ENCODE results near the gene ELOVL2.

The ELOVL2 gene

GRCh38 chr6:10968776-10969175 lies 75.3 kb downstream of the ELOVL2 start:
- Mint-ChIP-seq H3K27ac (no peak overlapping the region), H3K4me3 (no peak overlapping the region)

GRCh38 chr6:10964684-10965083 lies 79.4 kb downstream of the ELOVL2 start:
- H3K27ac Mint-ChIP-seq, result no peak overlapping the region
- H3K36me3 Mint-ChIP-seq (ENCODE audit: low read depth), result peaks cover 39% of the 10 kb centered on the region
- no peak for TF ChIP-seq CTCF (IDR thresholded peaks at IDR 0.05; ENCODE audit: unreplicated experiment in 3 of 3)

More at GRCh38 chr6:10968776-10969175, 75.3 kb downstream of the ELOVL2 start:
- Mint-ChIP-seq H3K36me3 (ENCODE audit: low read depth) (peaks cover 42% of the 10 kb centered on the region), H3K4me1 (no peaks in the 10 kb centered on the region), H3K27me3 (ENCODE audit: low read depth) (no peaks in the 10 kb centered on the region), H3K9me3 (peaks cover 28% of the 10 kb centered on the region)
- no peak for TF ChIP-seq CTCF (IDR thresholded peaks at IDR 0.05; ENCODE audit: unreplicated experiment in 3 of 3)

GRCh38 chr6:10963113-10963512 lies 81.0 kb downstream of the ELOVL2 start:
- Mint-ChIP-seq H3K9me3 (peaks cover 25% of the 10 kb centered on the region), H3K36me3 (ENCODE audit: low read depth) (peaks cover 30% of the 10 kb centered on the region), H3K27ac (no peak overlapping the region), H3K4me1 (peaks cover 5% of the 10 kb centered on the region), H3K4me3 (no peak overlapping the region), H3K27me3 (ENCODE audit: low read depth) (no peaks in the 10 kb centered on the region)
- no peak for TF ChIP-seq CTCF (IDR thresholded peaks at IDR 0.05; ENCODE audit: unreplicated experiment in 3 of 3)

More at GRCh38 chr6:10964684-10965083, 79.4 kb downstream of the ELOVL2 start:
- no peaks in the 10 kb centered on the region for H3K27me3 Mint-ChIP-seq (ENCODE audit: low read depth)
- no peak overlapping the region for H3K4me3 Mint-ChIP-seq
- H3K9me3 Mint-ChIP-seq, result peaks cover 28% of the 10 kb centered on the region
- peaks cover 5% of the 10 kb centered on the region for H3K4me1 Mint-ChIP-seq

- Mint-ChIP-seq H3K27ac (no peak overlapping the region), H3K4me1 (peaks cover 5% of the 10 kb centered on the region), H3K27me3 (ENCODE audit: low read depth) (no peaks in the 10 kb centered on the region), H3K9me3 (peaks cover 21% of the 10 kb centered on the region), H3K36me3 (ENCODE audit: low read depth) (peaks cover 26% of the 10 kb centered on the region), H3K4me3 (no peak overlapping the region)
- no peak for TF ChIP-seq CTCF (IDR thresholded peaks at IDR 0.05; ENCODE audit: unreplicated experiment in 3 of 3)
These were observed 81.4 kb downstream of the ELOVL2 start for GRCh38 chr6:10962673-10963072.

GRCh38 chr6:10961837-10962236 lies 82.3 kb downstream of the ELOVL2 start:
- Mint-ChIP-seq H3K27me3 (ENCODE audit: low read depth) (no peaks in the 10 kb centered on the region), H3K4me3 (no peak overlapping the region), H3K4me1 (peaks cover 5% of the 10 kb centered on the region), H3K27ac (no peak overlapping the region), H3K36me3 (ENCODE audit: low read depth) (peaks cover 25% of the 10 kb centered on the region), H3K9me3 (peaks cover 18% of the 10 kb centered on the region)
- no peak for TF ChIP-seq CTCF (IDR thresholded peaks at IDR 0.05; ENCODE audit: unreplicated experiment in 3 of 3)

- TF ChIP-seq CTCF (IDR thresholded peaks at IDR 0.05; ENCODE audit: unreplicated experiment in 3 of 3), result no peak
- peaks cover 16% of the 10 kb centered on the region for H3K36me3 Mint-ChIP-seq (ENCODE audit: low read depth)
- peaks cover 6% of the 10 kb centered on the region for H3K9me3 Mint-ChIP-seq
- H3K4me3 Mint-ChIP-seq, result no peak overlapping the region
- no peaks in the 10 kb centered on the region for H3K27me3 Mint-ChIP-seq (ENCODE audit: low read depth)
- H3K4me1 Mint-ChIP-seq, result peaks cover 5% of the 10 kb centered on the region
- H3K27ac Mint-ChIP-seq, result no peak overlapping the region
These were observed 83.9 kb downstream of the ELOVL2 start for GRCh38 chr6:10960171-10960570.
